ENCODE data around the gene ETV7. TPM values are rescaled to one million over a fixed set of nuclear protein-coding genes. Genes with fewer than 3 reads are reported as not detected.

The ETV7 gene
- total and polyA plus RNA-seq, 2 of the 13 experiments (the other 11 are each of a cell fraction or from before 2014, with no cell fraction given), result not detected

GRCh38 chr6:36340618-36341454 is 46.6 kb downstream of the ETV7 start (continued):
- TF ChIP-seq ZNF563 (CRISPR knock-in tag; IDR thresholded peaks at IDR 0.05) (no peak), KDM6A (CRISPR knock-in tag; IDR thresholded peaks at IDR 0.05; ENCODE audit: low read depth) (no peak), RARG (CRISPR knock-in tag; IDR thresholded peaks at IDR 0.05; ENCODE audit: low read depth) (no peak), ZNF580 (CRISPR knock-in tag; IDR thresholded peaks at IDR 0.05; ENCODE audit: borderline replicate concordance, low read depth) (no peak), CREB1 (IDR thresholded peaks at IDR 0.05) (no peak), CREB1 (CRISPR knock-in tag; IDR thresholded peaks at IDR 0.05) (no peak), HOXA9 (CRISPR knock-in tag; IDR thresholded peaks at IDR 0.05; ENCODE audit: borderline replicate concordance) (no peak), ZNF747 (CRISPR knock-in tag; IDR thresholded peaks at IDR 0.05; ENCODE audit: borderline replicate concordance) (no peak), MIXL1 (CRISPR knock-in tag; IDR thresholded peaks at IDR 0.05) (peak; percentile 23; the same call in 1 of the 2 replicates), IRF1 (CRISPR knock-in tag; IDR thresholded peaks at IDR 0.05; ENCODE audit: low read depth) (no peak), BATF2 (CRISPR knock-in tag; IDR thresholded peaks at IDR 0.05) (no peak), ZNF761 (CRISPR knock-in tag; conservative IDR thresholded peaks at IDR 0.05) (0 out of 2 replicates have a peak, but pooled peaks have one; percentile 57), PAXIP1 (CRISPR knock-in tag; conservative IDR thresholded peaks at IDR 0.05) (no peak), KAT2B (IDR thresholded peaks at IDR 0.05; ENCODE audit: borderline replicate concordance, low read depth, low read length) (no peak), ZSCAN5A (CRISPR knock-in tag; IDR thresholded peaks at IDR 0.05; ENCODE audit: borderline replicate concordance) (no peak), NFE2 (CRISPR knock-in tag; IDR thresholded peaks at IDR 0.05) (no peak), HMG20A (CRISPR knock-in tag; IDR thresholded peaks at IDR 0.05; ENCODE audit: borderline replicate concordance) (no peak), RFX5 (IDR thresholded peaks at IDR 0.05; ENCODE audit: low read depth, low read length) (no peak), ZFP36L1 (CRISPR knock-in tag; IDR thresholded peaks at IDR 0.05) (no peak), ZNF136 (CRISPR knock-in tag; IDR thresholded peaks at IDR 0.05; ENCODE audit: low read depth) (0 out of 2 replicates have a peak, but pooled peaks have one; percentile 68), HNRNPUL1 (IDR thresholded peaks at IDR 0.05; ENCODE audit: low read depth, low read length) (no peak), ZNF547 (CRISPR knock-in tag; IDR thresholded peaks at IDR 0.05) (0 out of 2 replicates have a peak, but pooled peaks have one; percentile 28)
